GM23338 (cell line): Measurements from ENCODE around the gene NXPE2.
"Not testable (repeated sequence)": the region's sequence is repeated elsewhere in the genome, so short reads cannot be mapped to it uniquely, and the experiment has no call there.

Source experiments
- CTCF ChIP-seq, 2 experiments: fragments of 200-600 bp in 1 of 2; sonication (generic) in 1 of 2; conservative IDR thresholded peaks; 2 replicates each; pipeline versions ENCODE4 v1.5.1 to v1.6.1; 2016 to 2017; ENCODE audit warnings: antibody characterized with exemption in 2 of 2, low read depth in 2 of 2, mild to moderate bottlenecking in 2 of 2, moderate library complexity in 1 of 2
- ETS1 ChIP-seq: IDR thresholded peaks from 2 replicates; pipeline ENCODE4 v1.6.1; 2016; ENCODE audit warnings: antibody characterized with exemption
- EZH2 ChIP-seq: fragments of 200-600 bp; sonication (generic); IDR thresholded peaks from one replicate; pipeline ENCODE4 v1.8.0; 2017; ENCODE audit warnings: antibody characterized with exemption, mild to moderate bottlenecking, low read depth; ENCODE audit not compliant: unreplicated experiment
- EZH2phosphoT487 ChIP-seq: fragments of 200-600 bp; sonication (generic); IDR thresholded peaks from one replicate; pipeline ENCODE4 v1.8.1; 2018; ENCODE audit warnings: antibody characterized with exemption; ENCODE audit not compliant: unreplicated experiment
- JUNB ChIP-seq: IDR thresholded peaks from one replicate; pipeline ENCODE4 v1.6.1; 2016; ENCODE audit warnings: antibody characterized with exemption; ENCODE audit not compliant: unreplicated experiment
- NANOG ChIP-seq: IDR thresholded peaks from 2 replicates; pipeline ENCODE4 v1.6.1; 2016; ENCODE audit warnings: antibody characterized with exemption, borderline replicate concordance
- POLR2AphosphoS5 ChIP-seq: IDR thresholded peaks from 2 replicates; pipeline ENCODE4 v1.6.1; 2016; ENCODE audit warnings: antibody characterized with exemption, low read depth
- REST ChIP-seq: IDR thresholded peaks from one replicate; pipeline ENCODE4 v1.6.1; 2018; ENCODE audit warnings: antibody characterized with exemption; ENCODE audit not compliant: unreplicated experiment
- ZNF114 ChIP-seq: fragments of 250-450 bp; sonication (Bioruptor Pico); IDR thresholded peaks from 2 replicates; pipeline ENCODE4 v1.5.0; 2020; ENCODE audit warnings: mild to moderate bottlenecking, moderate library complexity

- TF ChIP-seq CTCF (conservative IDR thresholded peaks at IDR 0.05; ENCODE audit: low read depth in 2 of 2); NANOG; POLR2AphosphoS5; JUNB; EZH2phosphoT487; REST; ZNF114 (CRISPR knock-in tag); EZH2; ETS1: not testable (repeated sequence)
These were observed 46.8 kb upstream of the NXPE2 start for GRCh38 chr11:114631445-114631965.
